ENCODE results near the gene PIWIL1.

Gene PIWIL1

DNA sequence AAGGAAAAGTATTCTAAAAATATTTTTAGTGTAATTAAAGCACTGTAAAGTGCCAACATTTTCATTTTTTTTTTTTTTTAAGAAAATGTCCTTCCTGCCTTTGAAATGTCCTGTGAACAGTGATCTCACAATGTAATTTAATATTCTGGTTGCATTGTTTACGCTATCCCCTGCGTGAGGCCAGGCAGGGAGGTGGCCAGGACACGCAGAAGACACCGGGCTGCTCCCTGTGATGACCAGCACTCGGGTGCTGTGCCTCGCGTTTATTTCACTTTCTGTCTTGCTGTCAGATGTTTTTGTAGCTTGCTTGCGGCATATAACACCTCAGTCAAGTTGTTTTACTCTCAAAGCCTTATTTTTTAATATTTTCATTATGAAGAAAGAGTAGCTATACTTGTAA lies 18.5 kb downstream of the PIWIL1 start:
- Histone ChIP-seq H3K36me3 (ENCODE audit: insufficient read depth, low read length) (no peaks in the 10 kb centered on the region), H3K27me3 (ENCODE audit: insufficient read depth, low read length) (no peaks in the 10 kb centered on the region; the same call in 1 of the 2 replicates), H3K9ac (ENCODE audit: low read length) (no peak overlapping the region), H3K79me2 (ENCODE audit: insufficient read depth, low read length) (no peaks in the 10 kb centered on the region), H3K4me3 (ENCODE audit: low read depth, low read length, poor library complexity, severe bottlenecking) (no peak overlapping the region), H3K4me2 (ENCODE audit: low read length) (no peak overlapping the region), H3K9me2 (ENCODE audit: low read depth, low read length) (no peaks in the 10 kb centered on the region), H2AFZ (ENCODE audit: low read length) (no peak overlapping the region), H3F3A (ENCODE audit: insufficient read depth, low read length) (no peaks in the 10 kb centered on the region), H3K9me3 (ENCODE audit: low read length) (no peaks in the 10 kb centered on the region), H3K27ac (ENCODE audit: low read depth, low read length, poor library complexity, severe bottlenecking) (no peak overlapping the region), H4K20me1 (ENCODE audit: insufficient read depth, low read length) (no peaks in the 10 kb centered on the region), H3K4me1 (ENCODE audit: insufficient read depth, low read length, severe bottlenecking) (no peaks in the 10 kb centered on the region)
- TF ChIP-seq EZH2 (IDR thresholded peaks at IDR 0.05; ENCODE audit: borderline replicate concordance, low read length), result no peak
- TF ChIP-seq CTCF (IDR thresholded peaks at IDR 0.05; ENCODE audit: low read length), result no peak

GRCh38 chr12:130357241-130357640 lies 19.6 kb downstream of the PIWIL1 start:
- Histone ChIP-seq H3K79me2 (ENCODE audit: insufficient read depth, low read length) (no peaks in the 10 kb centered on the region), H4K20me1 (ENCODE audit: insufficient read depth, low read length) (no peaks in the 10 kb centered on the region), H3F3A (ENCODE audit: insufficient read depth, low read length) (no peaks in the 10 kb centered on the region), H3K9me3 (ENCODE audit: low read length) (no peaks in the 10 kb centered on the region), H3K4me3 (ENCODE audit: low read depth, low read length, poor library complexity, severe bottlenecking) (no peak overlapping the region), H2AFZ (ENCODE audit: low read length) (no peak overlapping the region), H3K27ac (ENCODE audit: low read depth, low read length, poor library complexity, severe bottlenecking) (no peak overlapping the region), H3K4me2 (ENCODE audit: low read length) (no peak overlapping the region), H3K9me2 (ENCODE audit: low read depth, low read length) (no peaks in the 10 kb centered on the region), H3K4me1 (ENCODE audit: insufficient read depth, low read length, severe bottlenecking) (no peaks in the 10 kb centered on the region), H3K36me3 (ENCODE audit: insufficient read depth, low read length) (no peaks in the 10 kb centered on the region), H3K9ac (ENCODE audit: low read length) (no peak overlapping the region), H3K27me3 (ENCODE audit: insufficient read depth, low read length) (no peaks in the 10 kb centered on the region; the same call in 1 of the 2 replicates)
- no peak for TF ChIP-seq EZH2 (IDR thresholded peaks at IDR 0.05; ENCODE audit: borderline replicate concordance, low read length)
- TF ChIP-seq CTCF (IDR thresholded peaks at IDR 0.05; ENCODE audit: low read length), result no peak

- no peaks in the 10 kb centered on the region for H3K79me2 ChIP-seq (ENCODE audit: insufficient read depth, low read length)
- no peaks in the 10 kb centered on the region for H3K9me3 ChIP-seq (ENCODE audit: low read length)
- H3K27ac ChIP-seq (ENCODE audit: low read depth, low read length, poor library complexity, severe bottlenecking), result no peak overlapping the region
- no peaks in the 10 kb centered on the region for H3K4me1 ChIP-seq (ENCODE audit: insufficient read depth, low read length, severe bottlenecking)
- H3F3A ChIP-seq (ENCODE audit: insufficient read depth, low read length), result no peaks in the 10 kb centered on the region
- no peak overlapping the region for H3K4me3 ChIP-seq (ENCODE audit: low read depth, low read length, poor library complexity, severe bottlenecking)
- H2AFZ ChIP-seq (ENCODE audit: low read length), result no peak overlapping the region
- no peaks in the 10 kb centered on the region; the same call in 1 of the 2 replicates for H3K27me3 ChIP-seq (ENCODE audit: insufficient read depth, low read length)
- TF ChIP-seq EZH2 (IDR thresholded peaks at IDR 0.05; ENCODE audit: borderline replicate concordance, low read length) (no peak), CTCF (IDR thresholded peaks at IDR 0.05; ENCODE audit: low read length) (no peak)
- H4K20me1 ChIP-seq (ENCODE audit: insufficient read depth, low read length), result no peaks in the 10 kb centered on the region
- H3K36me3 ChIP-seq (ENCODE audit: insufficient read depth, low read length), result no peaks in the 10 kb centered on the region
- H3K9me2 ChIP-seq (ENCODE audit: low read depth, low read length), result no peaks in the 10 kb centered on the region
- H3K9ac ChIP-seq (ENCODE audit: low read length), result no peak overlapping the region
- H3K4me2 ChIP-seq (ENCODE audit: low read length), result no peak overlapping the region
Measured at GRCh38 chr12:130357729-130358330, 20.1 kb downstream of the PIWIL1 start.
